H9 (cell line): Measurements from ENCODE around the gene FMO3. TPM values are rescaled to one million over a fixed set of nuclear protein-coding genes. Genes with fewer than 3 reads are reported as not detected.

Experiments
- DNase-seq: peaks from one replicate; pipeline ENCODE4 v3.0.0-alpha.2; 2017
- H2AFZ ChIP-seq: one replicate; pipeline ENCODE4 v1.6.1; 2013; ENCODE audit warnings: mild to moderate bottlenecking, low read length, control low read depth, moderate library complexity
- H2AK5ac ChIP-seq: 2 replicates; pipeline ENCODE4 v1.6.1; 2013; ENCODE audit warnings: low read length, control low read depth, mixed read lengths; ENCODE audit not compliant: insufficient read length
- H2BK120ac ChIP-seq: one replicate; pipeline ENCODE4 v1.6.1; 2013; ENCODE audit warnings: low read depth, mild to moderate bottlenecking, low read length, control low read depth, inconsistent platforms; ENCODE audit not compliant: poor library complexity, severe bottlenecking
- H2BK12ac ChIP-seq: 2 replicates; pipeline ENCODE4 v1.6.1; 2013; ENCODE audit warnings: low read length, control low read depth, mixed read lengths, low read depth; ENCODE audit not compliant: insufficient read length
- H2BK15ac ChIP-seq: 2 replicates; pipeline ENCODE4 v1.6.1; 2013; ENCODE audit warnings: low read depth, low read length, control low read depth
- H2BK20ac ChIP-seq: one replicate; pipeline ENCODE4 v1.6.1; 2013; ENCODE audit warnings: low read depth, mild to moderate bottlenecking, low read length, control low read depth, inconsistent platforms; ENCODE audit not compliant: poor library complexity, severe bottlenecking
- H2BK5ac ChIP-seq: 2 replicates; pipeline ENCODE4 v1.6.1; 2013; ENCODE audit warnings: low read length, control low read depth, mixed read lengths; ENCODE audit not compliant: insufficient read length
- H3K14ac ChIP-seq: 2 replicates; pipeline ENCODE4 v1.6.1; 2013; ENCODE audit warnings: low read length, control low read depth; ENCODE audit not compliant: insufficient read depth
- H3K18ac ChIP-seq: 2 replicates; pipeline ENCODE4 v1.6.1; 2013; ENCODE audit warnings: low read depth, mild to moderate bottlenecking, mixed read lengths, low read length, control low read depth; ENCODE audit not compliant: insufficient read length
- H3K23ac ChIP-seq: 2 replicates; pipeline ENCODE4 v1.6.1; 2013; ENCODE audit warnings: low read length, control low read depth, mixed read lengths, low read depth; ENCODE audit not compliant: insufficient read length
- H3K23me2 ChIP-seq: 2 replicates; pipeline ENCODE4 v1.6.1; 2013; ENCODE audit warnings: low read depth, mild to moderate bottlenecking, mixed read lengths, low read length, control low read depth; ENCODE audit not compliant: insufficient read length, poor library complexity, severe bottlenecking
- H3K27ac ChIP-seq: 2 replicates; pipeline ENCODE4 v1.5.1; 2013; ENCODE audit warnings: low read length, control low read depth, mixed read lengths, low read depth; ENCODE audit not compliant: insufficient read length
- H3K27me3 ChIP-seq: 2 replicates; pipeline ENCODE4 v1.6.1; 2013; ENCODE audit warnings: low read length, control low read depth, inconsistent platforms; ENCODE audit not compliant: insufficient read depth
- H3K4ac ChIP-seq: 2 replicates; pipeline ENCODE4 v1.6.1; 2013; ENCODE audit warnings: low read depth, mild to moderate bottlenecking, control low read depth, inconsistent platforms, low read length, moderate library complexity
- H3K4me1 ChIP-seq: 2 replicates; pipeline ENCODE4 v1.6.1; 2013; ENCODE audit warnings: low read length, control low read depth, inconsistent platforms; ENCODE audit not compliant: insufficient read depth
- H3K4me2 ChIP-seq: 2 replicates; pipeline ENCODE4 v1.6.1; 2013; ENCODE audit warnings: low read length, control low read depth, mixed read lengths; ENCODE audit not compliant: insufficient read length, insufficient read depth
- H3K56ac ChIP-seq: 2 replicates; pipeline ENCODE4 v1.6.1; 2013; ENCODE audit warnings: low read depth, mild to moderate bottlenecking, mixed read lengths, low read length, control low read depth; ENCODE audit not compliant: insufficient read length
- H3K79me1 ChIP-seq: 2 replicates; pipeline ENCODE4 v1.6.1; 2013; ENCODE audit warnings: low read depth, mild to moderate bottlenecking, moderate library complexity, low read length, control low read depth, inconsistent platforms; ENCODE audit not compliant: insufficient read depth, poor library complexity, severe bottlenecking
- H3K79me2 ChIP-seq: 2 replicates; pipeline ENCODE4 v1.6.1; 2013; ENCODE audit warnings: low read length, control low read depth, inconsistent platforms; ENCODE audit not compliant: insufficient read depth
- H3K9ac ChIP-seq: 2 replicates; pipeline ENCODE4 v1.6.1; 2013; ENCODE audit warnings: low read length, control low read depth, mixed read lengths; ENCODE audit not compliant: insufficient read length; ENCODE audit errors: extremely low read depth
- H3K9me3 ChIP-seq: one replicate; pipeline ENCODE4 v1.6.1; 2013; ENCODE audit warnings: low read depth, low read length, inconsistent platforms; ENCODE audit not compliant: control insufficient read depth
- H3T11ph ChIP-seq: one replicate; pipeline ENCODE4 v1.6.1; 2013; ENCODE audit warnings: mild to moderate bottlenecking, low read length, control low read depth, inconsistent platforms
- H4K20me1 ChIP-seq: one replicate; pipeline ENCODE4 v1.6.1; 2013; ENCODE audit not compliant: control insufficient read depth, insufficient read length, insufficient read depth
- H4K5ac ChIP-seq: 2 replicates; pipeline ENCODE4 v1.6.1; 2013; ENCODE audit warnings: low read depth, mild to moderate bottlenecking, mixed read lengths, low read length, control low read depth; ENCODE audit not compliant: insufficient read length
- H4K8ac ChIP-seq: replicated peaks from 2 replicates; pipeline ENCODE4 v1.6.1; 2013; ENCODE audit warnings: low read length, control low read depth, mixed read lengths, low read depth; ENCODE audit not compliant: insufficient read length
- H4K91ac ChIP-seq: 2 replicates; pipeline ENCODE4 v1.6.1; 2013; ENCODE audit warnings: low read depth, mild to moderate bottlenecking, moderate library complexity, mixed read lengths, low read length, control low read depth; ENCODE audit not compliant: insufficient read length
- H3K27ac Mint-ChIP-seq, 3 experiments: 2 replicates in 2 of 3; 3 replicates in 1 of 3; pipeline ENCODE4 v1.8.0; 2020 to 2021; ENCODE audit warnings: mixed read lengths in 3 of 3, mild to moderate bottlenecking in 1 of 3, moderate library complexity in 1 of 3
- H3K27me3 Mint-ChIP-seq: 2 replicates; pipeline ENCODE4 v1.8.0; 2021; ENCODE audit warnings: low read depth, mild to moderate bottlenecking, moderate library complexity, mixed read lengths
- H3K36me3 Mint-ChIP-seq, 3 experiments: 2 replicates in 2 of 3; 3 replicates in 1 of 3; pipeline ENCODE4 v1.8.0; 2020 to 2021; ENCODE audit warnings: low read depth in 3 of 3, mixed read lengths in 3 of 3; ENCODE audit not compliant: insufficient read depth in 1 of 3
- H3K4me1 Mint-ChIP-seq, 2 experiments: 2 replicates each; pipeline ENCODE4 v1.8.0; 2020; ENCODE audit warnings: mixed read lengths in 2 of 2
- H3K4me3 Mint-ChIP-seq, 2 experiments: 2 replicates in 1 of 2; 3 replicates in 1 of 2; pipeline ENCODE4 v1.8.0; 2020 to 2021; ENCODE audit warnings: mild to moderate bottlenecking in 2 of 2, mixed read lengths in 2 of 2, moderate library complexity in 1 of 2
- H3K9me3 Mint-ChIP-seq, 2 experiments: 2 replicates in 1 of 2; 3 replicates in 1 of 2; pipeline ENCODE4 v1.8.0; 2020; ENCODE audit warnings: mild to moderate bottlenecking in 2 of 2, mixed read lengths in 2 of 2, moderate library complexity in 1 of 2
- CTCF ChIP-seq: fragments of 200-600 bp; sonication (generic); conservative IDR thresholded peaks from 3 replicates; pipeline ENCODE4 v1.8.0; 2021; ENCODE audit warnings: antibody characterized with exemption, mild to moderate bottlenecking
- WGBS: extraction: QIAGEN DNeasy Blood & Tissue Kit; methylation state at CpG from one replicate; pipeline ENCODE4 v1.1.7; 2013; ENCODE audit warnings: missing lambda C conversion rate, low lambda C conversion rate, mixed read lengths; ENCODE audit not compliant: insufficient read length; ENCODE audit errors: extremely low coverage; 5-methylcytosine and 5-hydroxymethylcytosine counted together
- total RNA-seq: library from RNA; stranded (reverse); gene quantifications from 2 replicates; pipeline ENCODE4 v1.2.1, GENCODE V29; 2021

FMO3 gene
- total RNA-seq, 1 experiment from 2014 or later, result not detected

GRCh38 chr1:171081763-171082201 is 8.9 kb upstream of the FMO3 start:
- Mint-ChIP-seq H3K36me3 (no peaks in the 10 kb centered on the region), H3K27ac (peak overlapping the region in 1 of 3 experiments; percentile 18; a peak in 2 of 7 replicates)

More at GRCh38 chr1:171081763-171082201, 8.9 kb upstream of the FMO3 start:
- H3K79me1 ChIP-seq, result no peaks in the 10 kb centered on the region
- H3K9me3 Mint-ChIP-seq, result no peaks in the 10 kb centered on the region
- H3K4me1 ChIP-seq, result no peaks in the 10 kb centered on the region
- no peak overlapping the region for H3K9ac ChIP-seq
- no peaks in the 10 kb centered on the region for H4K20me1 ChIP-seq
- H2BK20ac ChIP-seq, result no peak overlapping the region
- H3K4ac ChIP-seq, result no peak overlapping the region
- H3K4me3 Mint-ChIP-seq, result no peak overlapping the region
- H3K27ac ChIP-seq, result no peak overlapping the region
- H3K56ac ChIP-seq, result no peak overlapping the region
- H2BK12ac ChIP-seq, result no peak overlapping the region
- H3K27me3 ChIP-seq, result no peaks in the 10 kb centered on the region
- no peak for TF ChIP-seq CTCF
- no peak overlapping the region for H2AFZ ChIP-seq
- no peak overlapping the region for H3K14ac ChIP-seq
- H4K5ac ChIP-seq, result no peak overlapping the region
- no peak overlapping the region for H2BK5ac ChIP-seq
- H3K23ac ChIP-seq, result no peak overlapping the region
- H3K18ac ChIP-seq, result no peak overlapping the region
- H3K27me3 Mint-ChIP-seq, result no peaks in the 10 kb centered on the region
- H2AK5ac ChIP-seq, result no peak overlapping the region
- H3T11ph ChIP-seq, result no peak overlapping the region
- H3K4me1 Mint-ChIP-seq, result peaks cover 0 to 3% of the 10 kb centered on the region in 2 experiments; a peak in 1 of 4 replicates
- no peak for DNase-seq
- no peak overlapping the region for H4K91ac ChIP-seq
- no peak overlapping the region for H3K4me2 ChIP-seq
- no CpG with 5 or more reads among the region's 7 CpGs for WGBS
- H3K23me2 ChIP-seq, result no peaks in the 10 kb centered on the region
- H4K8ac ChIP-seq, result no peak overlapping the region
- no peaks in the 10 kb centered on the region for H3K9me3 ChIP-seq
- no peaks in the 10 kb centered on the region for H3K79me2 ChIP-seq
- H2BK120ac ChIP-seq, result no peak overlapping the region
- H2BK15ac ChIP-seq, result no peak overlapping the region
